ENCODE data around the gene RALB.

DNA sequence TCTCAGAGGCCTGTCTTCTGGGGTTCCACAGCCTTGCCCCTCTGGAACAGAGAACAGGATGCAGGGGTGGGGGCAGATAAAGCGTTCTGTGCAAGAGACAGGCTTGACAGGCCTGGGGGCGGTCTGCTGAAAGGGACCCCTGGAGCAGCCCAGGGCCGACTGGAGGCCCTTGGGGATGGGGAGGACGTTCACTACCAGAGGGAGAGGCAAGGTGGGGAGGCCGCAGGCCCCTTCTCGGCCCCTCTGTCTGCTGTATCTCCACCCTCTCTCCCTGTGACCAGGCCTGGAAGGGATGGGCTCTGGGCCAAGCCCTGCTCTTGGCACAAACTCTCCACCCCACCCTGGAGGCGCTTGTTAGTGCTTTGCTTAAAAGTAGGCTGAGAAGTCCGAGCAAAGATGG, 66.0 kb downstream of the RALB start:
- TF ChIP-seq, protein P1, sequence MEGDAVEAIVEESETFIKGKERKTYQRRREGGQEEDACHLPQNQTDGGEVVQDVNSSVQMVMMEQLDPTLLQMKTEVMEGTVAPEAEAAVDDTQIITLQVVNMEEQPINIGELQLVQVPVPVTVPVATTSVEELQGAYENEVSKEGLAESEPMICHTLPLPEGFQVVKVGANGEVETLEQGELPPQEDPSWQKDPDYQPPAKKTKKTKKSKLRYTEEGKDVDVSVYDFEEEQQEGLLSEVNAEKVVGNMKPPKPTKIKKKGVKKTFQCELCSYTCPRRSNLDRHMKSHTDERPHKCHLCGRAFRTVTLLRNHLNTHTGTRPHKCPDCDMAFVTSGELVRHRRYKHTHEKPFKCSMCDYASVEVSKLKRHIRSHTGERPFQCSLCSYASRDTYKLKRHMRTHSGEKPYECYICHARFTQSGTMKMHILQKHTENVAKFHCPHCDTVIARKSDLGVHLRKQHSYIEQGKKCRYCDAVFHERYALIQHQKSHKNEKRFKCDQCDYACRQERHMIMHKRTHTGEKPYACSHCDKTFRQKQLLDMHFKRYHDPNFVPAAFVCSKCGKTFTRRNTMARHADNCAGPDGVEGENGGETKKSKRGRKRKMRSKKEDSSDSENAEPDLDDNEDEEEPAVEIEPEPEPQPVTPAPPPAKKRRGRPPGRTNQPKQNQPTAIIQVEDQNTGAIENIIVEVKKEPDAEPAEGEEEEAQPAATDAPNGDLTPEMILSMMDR (conservative IDR thresholded peaks at IDR 0.05; ENCODE audit: low read depth in 2 of 2) = no peak
- TF ChIP-seq EZH2 (IDR thresholded peaks at IDR 0.05; ENCODE audit: low read depth, unreplicated experiment) (no peak), POLR2AphosphoS5 (IDR thresholded peaks at IDR 0.05; ENCODE audit: low read depth) (no peak), CREB1 (CRISPR knock-in tag; IDR thresholded peaks at IDR 0.05; ENCODE audit: low read depth) (no peak), JUNB (IDR thresholded peaks at IDR 0.05; ENCODE audit: unreplicated experiment) (no peak), EZH2phosphoT487 (IDR thresholded peaks at IDR 0.05; ENCODE audit: unreplicated experiment) (no peak), NANOG (IDR thresholded peaks at IDR 0.05; ENCODE audit: borderline replicate concordance) (no peak), ZNF114 (CRISPR knock-in tag; IDR thresholded peaks at IDR 0.05) (no peak), STAT1 (IDR thresholded peaks at IDR 0.05; ENCODE audit: unreplicated experiment) (no peak), ZNF331 (CRISPR knock-in tag; IDR thresholded peaks at IDR 0.05; ENCODE audit: low read depth) (no peak)
- TF ChIP-seq, protein P2, sequence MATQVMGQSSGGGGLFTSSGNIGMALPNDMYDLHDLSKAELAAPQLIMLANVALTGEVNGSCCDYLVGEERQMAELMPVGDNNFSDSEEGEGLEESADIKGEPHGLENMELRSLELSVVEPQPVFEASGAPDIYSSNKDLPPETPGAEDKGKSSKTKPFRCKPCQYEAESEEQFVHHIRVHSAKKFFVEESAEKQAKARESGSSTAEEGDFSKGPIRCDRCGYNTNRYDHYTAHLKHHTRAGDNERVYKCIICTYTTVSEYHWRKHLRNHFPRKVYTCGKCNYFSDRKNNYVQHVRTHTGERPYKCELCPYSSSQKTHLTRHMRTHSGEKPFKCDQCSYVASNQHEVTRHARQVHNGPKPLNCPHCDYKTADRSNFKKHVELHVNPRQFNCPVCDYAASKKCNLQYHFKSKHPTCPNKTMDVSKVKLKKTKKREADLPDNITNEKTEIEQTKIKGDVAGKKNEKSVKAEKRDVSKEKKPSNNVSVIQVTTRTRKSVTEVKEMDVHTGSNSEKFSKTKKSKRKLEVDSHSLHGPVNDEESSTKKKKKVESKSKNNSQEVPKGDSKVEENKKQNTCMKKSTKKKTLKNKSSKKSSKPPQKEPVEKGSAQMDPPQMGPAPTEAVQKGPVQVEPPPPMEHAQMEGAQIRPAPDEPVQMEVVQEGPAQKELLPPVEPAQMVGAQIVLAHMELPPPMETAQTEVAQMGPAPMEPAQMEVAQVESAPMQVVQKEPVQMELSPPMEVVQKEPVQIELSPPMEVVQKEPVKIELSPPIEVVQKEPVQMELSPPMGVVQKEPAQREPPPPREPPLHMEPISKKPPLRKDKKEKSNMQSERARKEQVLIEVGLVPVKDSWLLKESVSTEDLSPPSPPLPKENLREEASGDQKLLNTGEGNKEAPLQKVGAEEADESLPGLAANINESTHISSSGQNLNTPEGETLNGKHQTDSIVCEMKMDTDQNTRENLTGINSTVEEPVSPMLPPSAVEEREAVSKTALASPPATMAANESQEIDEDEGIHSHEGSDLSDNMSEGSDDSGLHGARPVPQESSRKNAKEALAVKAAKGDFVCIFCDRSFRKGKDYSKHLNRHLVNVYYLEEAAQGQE (IDR thresholded peaks at IDR 0.05; ENCODE audit: unreplicated experiment) = no peak
- TF ChIP-seq, protein P3, sequence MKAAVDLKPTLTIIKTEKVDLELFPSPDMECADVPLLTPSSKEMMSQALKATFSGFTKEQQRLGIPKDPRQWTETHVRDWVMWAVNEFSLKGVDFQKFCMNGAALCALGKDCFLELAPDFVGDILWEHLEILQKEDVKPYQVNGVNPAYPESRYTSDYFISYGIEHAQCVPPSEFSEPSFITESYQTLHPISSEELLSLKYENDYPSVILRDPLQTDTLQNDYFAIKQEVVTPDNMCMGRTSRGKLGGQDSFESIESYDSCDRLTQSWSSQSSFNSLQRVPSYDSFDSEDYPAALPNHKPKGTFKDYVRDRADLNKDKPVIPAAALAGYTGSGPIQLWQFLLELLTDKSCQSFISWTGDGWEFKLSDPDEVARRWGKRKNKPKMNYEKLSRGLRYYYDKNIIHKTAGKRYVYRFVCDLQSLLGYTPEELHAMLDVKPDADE (IDR thresholded peaks at IDR 0.05) = no peak

Measured in GM23338 (cell line).